Left lobe of liver (tissue), 2 donors: ENCODE results near the gene HTT. TPM values are rescaled to one million over a fixed set of nuclear protein-coding genes. Genes with fewer than 3 reads are reported as not detected.

Experiments
- ATAC-seq: fragments of 200-7000 bp; cut with Tn5 transposase; one replicate; pipeline ENCODE4 v1.9.1; 2020; ENCODE audit warnings: mild to moderate bottlenecking, moderate library complexity
- DNase-seq: peaks from one replicate; pipeline ENCODE4 v3.0.0-alpha.2; 2020; ENCODE audit warnings: low spot score
- total RNA-seq: library from RNA; stranded (reverse); gene quantifications from one replicate; pipeline ENCODE4 v1.2.1, GENCODE V29; 2021
- donor health status: DM: no; HTN: no; CAD: no; lungs with moderate emphysema.
- donor health status: DM: no; HTN: yes; CAD: no.

The HTT gene
- total RNA-seq, 1 donor from 2014 or later = 25.1 TPM

- ATAC-seq = no peak
- DNase-seq = no peak
Observed at GRCh38 chr4:3284734-3285557, 210.5 kb downstream of the HTT start.

GRCh38 chr4:3285558-3286334 lies 211.3 kb downstream of the HTT start:
- peak; percentile 44 for DNase-seq
- ATAC-seq = peak; percentile 47

- ATAC-seq (no peak), DNase-seq (peak; percentile 31)
Observed at GRCh38 chr4:3286335-3287175, 212.1 kb downstream of the HTT start.

- DNase-seq (peak; percentile 42), ATAC-seq (no peak)
Observed at GRCh38 chr4:3287271-3287971, 212.9 kb downstream of the HTT start.

- no peak for ATAC-seq
- DNase-seq = no peak
Observed at GRCh38 chr4:3287972-3288570, 213.6 kb downstream of the HTT start.

DNA sequence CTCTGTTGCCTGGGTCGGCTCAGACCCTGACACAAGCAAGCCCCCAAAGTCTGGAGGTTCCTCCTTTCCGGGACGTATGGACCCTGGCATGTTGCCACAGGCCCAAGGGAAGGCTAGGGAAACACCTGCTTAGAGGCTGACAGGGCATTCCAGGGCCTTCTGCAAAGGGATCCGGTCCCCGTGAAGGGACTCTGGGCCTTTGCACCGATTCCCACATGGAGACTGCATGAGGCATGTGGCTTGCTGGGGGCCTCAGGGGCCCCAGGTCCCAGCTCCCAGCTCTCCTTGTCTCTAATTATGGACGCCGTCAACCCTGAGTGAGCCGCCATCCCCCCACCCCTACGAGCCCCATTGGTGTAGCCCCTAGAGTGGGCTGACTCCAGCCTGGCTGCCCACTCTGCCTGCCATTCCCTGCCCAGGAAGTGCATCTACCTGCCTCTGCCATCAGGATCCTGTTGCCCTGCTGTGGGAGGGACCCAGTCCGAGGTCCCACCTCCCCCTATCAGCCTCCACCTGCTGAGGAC lies 214.2 kb downstream of the HTT start:
- ATAC-seq = no peak
- DNase-seq = peak; percentile 45

DNA sequence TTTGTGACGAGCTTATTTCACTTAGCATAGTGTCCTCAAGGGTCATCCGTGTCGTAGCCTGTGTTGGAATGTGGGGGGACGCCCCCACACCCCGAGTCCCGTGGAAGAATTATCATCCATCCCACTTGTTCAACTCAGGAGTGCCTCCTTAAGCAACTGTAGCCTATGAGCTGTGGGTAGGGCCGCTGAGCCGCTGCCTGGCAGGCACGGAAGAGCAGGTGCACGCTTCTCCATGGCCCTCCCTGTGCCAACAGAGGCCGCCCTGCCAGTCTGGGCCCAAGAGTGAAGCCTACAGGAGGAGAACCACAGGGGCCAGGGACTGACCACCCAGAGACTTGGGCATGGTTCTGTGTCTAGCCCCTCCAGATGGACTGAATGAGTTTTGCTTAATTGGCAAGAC lies 216.0 kb downstream of the HTT start:
- ATAC-seq (no peak), DNase-seq (peak; percentile 42)

DNA sequence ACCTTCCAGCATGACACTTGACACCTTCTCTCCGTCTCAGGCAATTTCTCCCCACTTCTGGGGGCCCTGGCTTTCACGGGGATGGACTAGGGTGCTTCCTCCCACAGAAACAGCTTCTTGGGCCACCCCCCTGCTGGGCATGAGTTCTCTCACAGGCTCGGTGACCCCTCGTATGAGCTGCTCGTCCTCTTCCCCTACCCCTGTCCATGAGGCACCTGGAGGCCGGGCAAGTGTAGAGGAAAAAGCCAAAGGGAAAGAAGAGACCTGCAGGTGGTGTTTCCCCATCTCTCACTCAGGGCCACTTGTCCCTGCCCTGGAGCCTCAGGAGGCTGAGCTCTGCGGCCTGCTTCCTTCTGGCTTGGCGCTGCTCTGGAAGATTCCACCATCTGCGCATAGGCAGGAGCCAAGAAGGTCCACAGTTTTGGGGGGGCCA lies 216.4 kb downstream of the HTT start:
- DNase-seq (peak; percentile 46), ATAC-seq (no peak)

- DNase-seq = peak; percentile 73
- ATAC-seq = peak; percentile 31
Observed at GRCh38 chr4:3291411-3291968, 217.0 kb downstream of the HTT start.

GRCh38 chr4:3291969-3292570 lies 217.6 kb downstream of the HTT start:
- DNase-seq = peak; percentile 86
- peak; percentile 83 for ATAC-seq

GRCh38 chr4:3292571-3293400 lies 218.3 kb downstream of the HTT start, which contains the start of gene RGS12:
RGS12 (plus strand) TSS chr4:3293021; CDS start chr4:3316171, 23,150 bp downstream.
- ATAC-seq (peak; percentile 89), DNase-seq (peak; percentile 97)

Other genes starting within 250 kb of the HTT start
- 113 TPM for gene ADD1, start 230.8 kb upstream of the HTT start, total RNA-seq
- 18.7 TPM for gene NOP14, start 111.3 kb upstream of the HTT start, total RNA-seq
- 3.2 TPM for gene GRK4, start 111.1 kb upstream of the HTT start, total RNA-seq
- not detected for gene HTT-AS, start 143 bp upstream of the HTT start, total RNA-seq
- gene MSANTD1, start 174.5 kb downstream of the HTT start, total RNA-seq = 1.1 TPM
- gene RGS12, start 218.3 kb downstream of the HTT start, total RNA-seq = 29.3 TPM